ENCODE measurements around the gene RASAL1. TPM values are rescaled to one million over a fixed set of nuclear protein-coding genes. Genes with fewer than 3 reads are reported as not detected.

The RASAL1 gene
- total and polyA plus RNA-seq, 7 experiments from 2014 or later, result 0.19 to 2.1 (median 1.4) TPM

DNA sequence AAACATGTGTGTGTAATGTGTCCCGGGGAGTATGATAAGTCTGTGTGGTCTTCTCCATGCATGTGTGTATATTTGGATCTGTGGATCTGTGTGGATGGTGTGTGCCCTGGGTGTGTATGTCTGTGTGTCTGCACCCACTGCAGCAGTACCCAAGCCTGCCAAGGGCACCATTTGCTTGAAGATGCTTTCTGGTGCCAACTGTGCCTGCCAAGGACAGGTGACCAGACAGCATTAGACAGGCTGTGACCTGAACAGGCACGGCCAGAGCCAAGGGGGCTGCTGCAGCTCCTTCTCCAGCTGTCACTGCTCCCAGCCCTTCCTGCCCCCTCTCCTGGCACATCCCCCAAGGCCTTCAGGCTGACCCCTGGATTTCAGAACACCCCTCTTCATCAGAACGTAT lies 44.1 kb downstream of the RASAL1 start:
- Histone ChIP-seq H3K4me1 (ENCODE audit: control insufficient read depth in 2 of 2, insufficient read depth in 2 of 2, low read length in 2 of 2) (peaks cover 37 to 65% of the 10 kb centered on the region in 2 donors), H3K27me3 (ENCODE audit: control insufficient read depth in 2 of 2, insufficient read depth in 2 of 2, low read length in 2 of 2) (no peaks in the 10 kb centered on the region), H3K36me3 (ENCODE audit: control insufficient read depth in 2 of 3, insufficient read depth in 3 of 3, low read length in 3 of 3) (peaks cover 0 to 17% (median 0%) of the 10 kb centered on the region in 3 experiments), H3K9me3 (ENCODE audit: control insufficient read depth in 2 of 3, low read length in 3 of 3) (no peaks in the 10 kb centered on the region), H3K27ac (ENCODE audit: low read depth, low read length) (peak overlapping the region; percentile 34), H3K4me3 (ENCODE audit: low read length) (no peak overlapping the region)
- Mint-ChIP-seq H3K36me3 (peaks cover 0 to 15% (median 0%) of the 10 kb centered on the region in 5 donors), H3K4me1 (peaks cover 22 to 80% (median 74%) of the 10 kb centered on the region in 7 donors), H3K9me3 (peaks cover 0 to 2% (median 0%) of the 10 kb centered on the region in 11 donors), H3K27me3 (no peaks in the 10 kb centered on the region), H3K4me3 (peak overlapping the region in 9 of 10 donors; percentile 30 to 89 (median 75)), H3K27ac (peak overlapping the region in 8 of 9 donors; percentile 55 to 92 (median 84))
- no peak for ATAC-seq
- ChIA-PET CTCF (interaction anchor here (1.2 to 1.9 kb wide), 2 partner anchors 10 to 42 kb away, joined by 4 to 8 read pairs; no protein-coding TSS in a partner anchor), POLR2A (no interaction called here)
- no peak for DNase-seq
- intact Hi-C loops (cut with micrococcal nuclease), result no loop called here

DNA sequence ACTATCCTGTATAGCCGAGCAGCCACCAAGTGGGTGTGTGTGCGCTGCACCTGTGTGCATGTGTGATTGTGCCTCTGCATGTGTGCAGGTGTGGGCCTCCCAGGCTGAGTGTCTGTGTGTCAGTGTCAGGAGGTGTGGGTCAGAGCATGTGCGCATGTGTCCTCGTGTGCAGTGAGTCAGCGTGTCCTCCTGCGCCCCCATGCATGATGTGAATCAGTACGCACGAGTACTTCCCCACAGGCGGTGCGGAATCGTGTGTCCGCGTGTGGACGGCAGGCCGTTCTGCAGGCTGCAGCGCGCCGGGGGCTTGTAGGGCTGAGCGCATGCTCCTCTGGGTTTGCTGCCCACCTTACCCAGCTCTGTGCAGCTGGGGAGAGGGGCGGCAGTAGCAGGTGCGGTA lies 44.8 kb downstream of the RASAL1 start:
- ChIA-PET POLR2A (interaction anchor here (1.3 kb wide), 1 partner anchor 9 kb away, joined by 3 read pairs; no protein-coding TSS in a partner anchor), CTCF (interaction anchor here (1.4 kb wide), 1 partner anchor 7 kb away, joined by 3 read pairs; no protein-coding TSS in a partner anchor)
- DNase-seq, result no peak
- Mint-ChIP-seq H3K36me3 (peaks cover 0 to 13% (median 0%) of the 10 kb centered on the region in 5 donors), H3K9me3 (peaks cover 0 to 2% (median 0%) of the 10 kb centered on the region in 11 donors), H3K27me3 (no peaks in the 10 kb centered on the region), H3K4me1 (peaks cover 29 to 88% (median 81%) of the 10 kb centered on the region in 7 donors), H3K27ac (peak overlapping the region in 8 of 9 donors; percentile 6 to 91 (median 57)), H3K4me3 (peak overlapping the region in 8 of 10 donors; percentile 51 to 89 (median 75))
- Histone ChIP-seq H3K4me1 (ENCODE audit: control insufficient read depth in 2 of 2, insufficient read depth in 2 of 2, low read length in 2 of 2) (peaks cover 44 to 73% of the 10 kb centered on the region in 2 donors), H3K4me3 (ENCODE audit: low read length) (no peak overlapping the region), H3K9me3 (ENCODE audit: control insufficient read depth in 2 of 3, low read length in 3 of 3) (no peaks in the 10 kb centered on the region), H3K27ac (ENCODE audit: low read depth, low read length) (no peak overlapping the region), H3K27me3 (ENCODE audit: control insufficient read depth in 2 of 2, insufficient read depth in 2 of 2, low read length in 2 of 2) (no peaks in the 10 kb centered on the region), H3K36me3 (ENCODE audit: control insufficient read depth in 2 of 3, insufficient read depth in 3 of 3, low read length in 3 of 3) (peaks cover 0 to 12% (median 0%) of the 10 kb centered on the region in 3 experiments)
- intact Hi-C loops (cut with micrococcal nuclease), result no loop called here
- no peak for ATAC-seq

DNA sequence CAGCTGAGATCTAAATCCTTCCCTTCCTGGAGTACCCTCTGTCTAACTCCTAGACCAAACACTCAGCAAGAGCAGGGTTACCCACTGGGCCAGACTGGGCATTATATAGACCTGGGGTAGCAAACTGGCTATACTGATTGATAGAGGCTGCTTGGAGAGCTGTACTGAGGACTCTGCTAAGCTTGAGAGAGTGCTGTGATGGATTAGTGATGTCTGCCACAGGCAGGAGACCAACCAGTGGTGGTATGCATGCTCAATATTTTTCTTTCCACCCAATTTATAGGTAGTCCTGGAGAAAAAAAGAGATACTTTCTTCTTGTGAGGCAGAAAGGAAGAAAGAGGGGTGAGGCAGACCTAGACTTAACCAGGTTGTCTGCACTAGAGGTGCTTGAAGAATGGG lies 45.7 kb downstream of the RASAL1 start:
- Histone ChIP-seq H3K36me3 (ENCODE audit: control insufficient read depth in 2 of 3, insufficient read depth in 3 of 3, low read length in 3 of 3) (peaks cover 0 to 4% (median 0%) of the 10 kb centered on the region in 3 experiments), H3K27me3 (ENCODE audit: control insufficient read depth in 2 of 2, insufficient read depth in 2 of 2, low read length in 2 of 2) (no peaks in the 10 kb centered on the region), H3K9me3 (ENCODE audit: control insufficient read depth in 2 of 3, low read length in 3 of 3) (no peaks in the 10 kb centered on the region), H3K4me3 (ENCODE audit: low read length) (peak overlapping the region; percentile 26), H3K4me1 (ENCODE audit: control insufficient read depth in 2 of 2, insufficient read depth in 2 of 2, low read length in 2 of 2) (peaks cover 49 to 80% of the 10 kb centered on the region in 2 donors), H3K27ac (ENCODE audit: low read depth, low read length) (peak overlapping the region; percentile 64)
- peak overlapping the region in 9 of 10 donors; percentile 61 to 89 (median 75) for H3K4me3 Mint-ChIP-seq
- no peak for ATAC-seq
- DNase-seq, result no peak
- CTCF ChIA-PET, result interaction anchor here (1.4 kb wide), 2 partner anchors 8 to 63 kb away, joined by 3 read pairs; no protein-coding TSS in a partner anchor
- peak overlapping the region in 8 of 9 donors; percentile 20 to 93 (median 84) for H3K27ac Mint-ChIP-seq
- peaks cover 0 to 2% (median 0%) of the 10 kb centered on the region in 11 donors for H3K9me3 Mint-ChIP-seq
- peaks cover 0 to 12% (median 0%) of the 10 kb centered on the region in 5 donors for H3K36me3 Mint-ChIP-seq
- intact Hi-C loops (cut with micrococcal nuclease), result loop anchor here in 1 of 2 donors (10.0 kb wide), 1 partner anchor 245 kb away; the partner anchor contains the start of gene SLC8B1
- H3K4me1 Mint-ChIP-seq, result peaks cover 31 to 92% (median 90%) of the 10 kb centered on the region in 7 donors
- POLR2A ChIA-PET, result interaction anchor here (0.9 to 1.3 kb wide), 5 partner anchors 10 to 82 kb away, joined by 3 to 4 read pairs (median 3); partner anchors contain the start of gene DTX1
- no peaks in the 10 kb centered on the region for H3K27me3 Mint-ChIP-seq

DNA sequence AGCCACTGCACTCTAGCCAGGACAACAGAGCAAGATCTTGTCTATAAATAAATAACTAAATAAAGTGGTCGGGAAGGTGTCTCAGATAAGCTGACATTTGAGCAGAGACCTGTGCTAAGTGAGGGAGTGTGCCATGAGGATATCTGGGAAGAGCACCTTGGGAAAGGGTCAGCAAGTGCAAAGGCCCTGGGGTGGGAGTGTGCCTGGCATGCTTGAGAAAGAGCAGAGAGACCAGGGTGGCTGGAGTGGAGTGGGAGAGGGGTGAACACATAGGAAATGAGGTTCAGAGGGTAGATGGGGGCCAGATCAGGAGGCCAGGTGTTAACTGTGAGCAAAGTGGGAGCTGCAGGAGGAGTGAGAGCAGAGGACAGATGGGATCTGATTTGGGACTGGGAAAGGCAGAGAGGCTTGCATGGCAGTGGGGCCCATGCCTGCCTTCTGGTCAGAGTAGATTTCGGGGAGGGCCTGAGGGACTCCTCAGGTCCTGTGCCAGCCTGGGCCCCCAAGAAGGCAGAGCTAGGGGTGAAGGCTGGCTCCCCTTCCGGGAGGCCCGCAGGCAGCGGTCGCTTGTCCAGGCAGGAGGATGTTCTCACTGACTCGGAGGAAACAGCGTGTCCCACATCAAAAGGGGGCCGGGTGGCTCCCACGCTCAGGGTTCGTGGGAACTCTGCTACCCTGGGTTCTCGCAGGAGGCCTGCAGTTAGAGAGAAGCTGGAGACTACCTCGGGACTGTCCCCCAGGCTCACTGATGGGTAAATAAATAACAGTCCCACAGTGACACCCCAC lies 46.4 kb downstream of the RASAL1 start:
- Histone ChIP-seq H3K4me1 (ENCODE audit: control insufficient read depth in 2 of 2, insufficient read depth in 2 of 2, low read length in 2 of 2) (peaks cover 49 to 80% of the 10 kb centered on the region in 2 donors), H3K27ac (ENCODE audit: low read depth, low read length) (peak overlapping the region; percentile 64), H3K36me3 (ENCODE audit: control insufficient read depth in 2 of 3, insufficient read depth in 3 of 3, low read length in 3 of 3) (no peaks in the 10 kb centered on the region), H3K27me3 (ENCODE audit: control insufficient read depth in 2 of 2, insufficient read depth in 2 of 2, low read length in 2 of 2) (no peaks in the 10 kb centered on the region), H3K4me3 (ENCODE audit: low read length) (peak overlapping the region; percentile 26), H3K9me3 (ENCODE audit: control insufficient read depth in 2 of 3, low read length in 3 of 3) (no peaks in the 10 kb centered on the region)
- CTCF ChIA-PET, result interaction anchor here (1.4 kb wide), 2 partner anchors 9 to 64 kb away, joined by 3 read pairs; no protein-coding TSS in a partner anchor
- DNase-seq (peak in 6 of 9 donors; percentile 27 to 42 (median 31)), ATAC-seq (peak; percentile 49)
- H3K27ac Mint-ChIP-seq, result peak overlapping the region; percentile 20 to 93 (median 85)
- no peaks in the 10 kb centered on the region for H3K27me3 Mint-ChIP-seq
- peaks cover 31 to 97% (median 95%) of the 10 kb centered on the region in 7 donors for H3K4me1 Mint-ChIP-seq
- H3K4me3 Mint-ChIP-seq, result peak overlapping the region; percentile 14 to 89 (median 74)
- peaks cover 0 to 14% (median 0%) of the 10 kb centered on the region in 5 donors for H3K36me3 Mint-ChIP-seq
- POLR2A ChIA-PET, result interaction anchor here (0.9 to 1.3 kb wide), 5 partner anchors 11 to 83 kb away, joined by 3 to 4 read pairs (median 3); partner anchors contain the start of gene DTX1
- H3K9me3 Mint-ChIP-seq, result peaks cover 0 to 2% (median 0%) of the 10 kb centered on the region in 11 donors
- intact Hi-C loops (cut with micrococcal nuclease), result loop anchor here in 1 of 2 donors (10.0 kb wide), 1 partner anchor 246 kb away; the partner anchor contains the start of gene SLC8B1

DNA sequence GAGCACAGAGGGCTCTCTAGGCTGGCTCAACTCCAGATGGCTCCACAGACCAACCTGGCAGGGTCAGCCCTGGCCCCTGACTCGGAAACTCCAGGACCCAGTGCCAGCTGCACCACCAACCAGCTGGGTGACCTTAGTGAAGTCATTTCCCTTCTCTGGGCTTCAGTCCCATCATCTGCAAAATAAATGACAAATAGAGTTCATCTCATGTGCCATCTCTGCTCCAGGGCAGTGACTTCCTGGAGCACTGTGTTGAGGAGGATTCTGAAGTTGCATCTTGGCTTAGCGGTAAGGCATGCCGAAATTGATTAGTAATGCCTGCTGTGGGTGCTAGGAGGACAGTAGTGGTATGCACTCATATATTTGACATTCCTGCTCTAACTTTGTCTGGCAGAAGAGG lies 47.5 kb downstream of the RASAL1 start:
- H3K27me3 Mint-ChIP-seq, result no peaks in the 10 kb centered on the region
- H3K27ac ChIP-seq (ENCODE audit: low read depth, low read length), result peak overlapping the region; percentile 56
- no peaks in the 10 kb centered on the region for H3K27me3 ChIP-seq (ENCODE audit: control insufficient read depth in 2 of 2, insufficient read depth in 2 of 2, low read length in 2 of 2)
- no peak for DNase-seq
- intact Hi-C loops (cut with micrococcal nuclease), result loop anchor here in 1 of 2 donors (10.0 kb wide), 1 partner anchor 247 kb away; the partner anchor contains the start of gene SLC8B1
- peak overlapping the region in 9 of 10 donors; percentile 39 to 89 (median 75) for H3K4me3 Mint-ChIP-seq
- no peak for ATAC-seq
- H3K36me3 Mint-ChIP-seq, result peaks cover 0 to 17% (median 6%) of the 10 kb centered on the region in 5 donors
- H3K9me3 Mint-ChIP-seq, result peaks cover 0 to 2% (median 0%) of the 10 kb centered on the region in 11 donors
- H3K27ac Mint-ChIP-seq, result peak overlapping the region in 8 of 9 donors; percentile 20 to 93 (median 88)
- H3K4me3 ChIP-seq (ENCODE audit: low read length), result no peak overlapping the region
- ChIA-PET POLR2A (no interaction called here), CTCF (interaction anchor here (1.1 to 1.2 kb wide), 2 partner anchors 11 to 39 kb away, joined by 3 to 4 read pairs; no protein-coding TSS in a partner anchor)
- H3K36me3 ChIP-seq (ENCODE audit: control insufficient read depth in 2 of 3, insufficient read depth in 3 of 3, low read length in 3 of 3), result peaks cover 0 to 4% (median 0%) of the 10 kb centered on the region in 3 experiments
- H3K4me1 ChIP-seq (ENCODE audit: control insufficient read depth in 2 of 2, insufficient read depth in 2 of 2, low read length in 2 of 2), result peaks cover 52 to 80% of the 10 kb centered on the region in 2 donors
- peaks cover 31 to 100% (median 95%) of the 10 kb centered on the region in 7 donors for H3K4me1 Mint-ChIP-seq
- H3K9me3 ChIP-seq (ENCODE audit: control insufficient read depth in 2 of 3, low read length in 3 of 3), result no peaks in the 10 kb centered on the region

DNA sequence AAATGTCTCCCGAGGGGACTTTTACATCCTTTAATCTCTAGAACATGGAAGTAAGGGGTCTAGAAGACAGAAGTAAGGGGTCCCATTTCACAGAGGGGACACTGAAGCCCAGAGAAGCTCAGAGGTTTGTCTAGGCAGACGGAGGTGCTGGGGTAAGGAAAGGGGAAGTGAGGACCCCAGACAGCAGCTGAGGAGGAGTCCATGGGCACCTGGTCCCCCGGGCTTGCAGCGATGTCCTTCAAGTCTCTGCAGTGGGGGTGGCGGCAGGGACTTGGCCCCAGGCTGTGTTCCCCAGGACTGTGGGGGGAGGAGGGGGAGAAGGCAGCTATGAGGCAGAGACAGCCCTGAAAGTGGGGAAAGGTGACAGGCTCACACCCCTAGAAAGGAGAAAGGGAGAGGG lies 48.4 kb downstream of the RASAL1 start:
- no peak for DNase-seq
- Histone ChIP-seq H3K9me3 (ENCODE audit: control insufficient read depth in 2 of 3, low read length in 3 of 3) (no peaks in the 10 kb centered on the region), H3K36me3 (ENCODE audit: control insufficient read depth in 2 of 3, insufficient read depth in 3 of 3, low read length in 3 of 3) (peaks cover 0 to 9% (median 0%) of the 10 kb centered on the region in 3 experiments), H3K4me1 (ENCODE audit: control insufficient read depth in 2 of 2, insufficient read depth in 2 of 2, low read length in 2 of 2) (peaks cover 52 to 71% of the 10 kb centered on the region in 2 donors), H3K27ac (ENCODE audit: low read depth, low read length) (peak overlapping the region; percentile 56), H3K4me3 (ENCODE audit: low read length) (no peak overlapping the region), H3K27me3 (ENCODE audit: control insufficient read depth in 2 of 2, insufficient read depth in 2 of 2, low read length in 2 of 2) (no peaks in the 10 kb centered on the region)
- ChIA-PET POLR2A (interaction anchor here (1.1 to 1.2 kb wide), 2 partner anchors 12 to 25 kb away, joined by 4 to 5 read pairs; no protein-coding TSS in a partner anchor), CTCF (interaction anchor here (0.6 to 1.2 kb wide), 3 partner anchors 12 to 95 kb away, joined by 3 to 4 read pairs (median 3); no protein-coding TSS in a partner anchor)
- Mint-ChIP-seq H3K36me3 (peaks cover 0 to 20% (median 10%) of the 10 kb centered on the region in 5 donors), H3K27ac (peak overlapping the region; percentile 44 to 93 (median 89)), H3K4me1 (peaks cover 31 to 99% (median 93%) of the 10 kb centered on the region in 7 donors), H3K4me3 (peak overlapping the region; percentile 46 to 89 (median 77)), H3K9me3 (peaks cover 0 to 2% (median 0%) of the 10 kb centered on the region in 11 donors), H3K27me3 (no peaks in the 10 kb centered on the region)
- intact Hi-C loops (cut with micrococcal nuclease), result loop anchor here in 1 of 2 donors (10.0 kb wide), 1 partner anchor 248 kb away; the partner anchor contains the start of gene SLC8B1
- no peak for ATAC-seq

Measured in naive thymus-derived CD4-positive, alpha-beta T cell (primary cell).